Urinary bladder (tissue), 4 donors: ENCODE measurements around the gene RBM14. TPM values are rescaled to one million over a fixed set of nuclear protein-coding genes. Genes with fewer than 3 reads are reported as not detected.

Source experiments
- DNase-seq: peaks from one replicate; pipeline ENCODE4 v3.0.0-alpha.2; 2015; ENCODE audit errors: extremely low spot score
- H3K27ac ChIP-seq: one replicate; pipeline ENCODE4 v1.5.1; 2013; ENCODE audit warnings: low read depth, mild to moderate bottlenecking, moderate library complexity
- H3K36me3 ChIP-seq: one replicate; pipeline ENCODE4 v1.6.1; 2013; ENCODE audit warnings: mild to moderate bottlenecking, moderate library complexity; ENCODE audit not compliant: insufficient read depth
- H3K4me1 ChIP-seq: one replicate; pipeline ENCODE4 v1.6.1; 2013; ENCODE audit warnings: mild to moderate bottlenecking, moderate library complexity; ENCODE audit not compliant: insufficient read depth
- H3K4me3 ChIP-seq: one replicate; pipeline ENCODE4 v1.5.1; 2013; ENCODE audit warnings: low read depth, low read length
- WGBS: extraction: QIAGEN DNeasy Blood & Tissue Kit; methylation state at CpG from one replicate; pipeline ENCODE4 v1.1.7; 2013; 5-methylcytosine and 5-hydroxymethylcytosine counted together
- polyA plus RNA-seq: library from polyadenylated mRNA; stranded (reverse); fragments of 200-250 nt; gene quantifications from one replicate; pipeline ENCODE4 v1.2.3, GENCODE V29; 2013
- total RNA-seq: library from RNA; depleted of rRNA; stranded (reverse); fragments of >200 nt; gene quantifications from one replicate; pipeline ENCODE4 v1.2.3, GENCODE V29; 2014
- donor health status: healthy with polysubstance abuse.
- donor health status: healthy.

The RBM14 gene
- total and polyA plus RNA-seq, 2 donors, result 41.6 to 49.9 TPM

GRCh38 chr11:66607126-66607834 lies 9.2 kb upstream of the RBM14 start:
- 23% methylated on average over 8 of the region's 8 CpGs for WGBS
- no peak for DNase-seq
- peak overlapping the region; percentile 42 for H3K27ac ChIP-seq
- H3K4me1 ChIP-seq, result no peaks in the 10 kb centered on the region
- no peak overlapping the region for H3K4me3 ChIP-seq
- no peaks in the 10 kb centered on the region for H3K36me3 ChIP-seq

DNA sequence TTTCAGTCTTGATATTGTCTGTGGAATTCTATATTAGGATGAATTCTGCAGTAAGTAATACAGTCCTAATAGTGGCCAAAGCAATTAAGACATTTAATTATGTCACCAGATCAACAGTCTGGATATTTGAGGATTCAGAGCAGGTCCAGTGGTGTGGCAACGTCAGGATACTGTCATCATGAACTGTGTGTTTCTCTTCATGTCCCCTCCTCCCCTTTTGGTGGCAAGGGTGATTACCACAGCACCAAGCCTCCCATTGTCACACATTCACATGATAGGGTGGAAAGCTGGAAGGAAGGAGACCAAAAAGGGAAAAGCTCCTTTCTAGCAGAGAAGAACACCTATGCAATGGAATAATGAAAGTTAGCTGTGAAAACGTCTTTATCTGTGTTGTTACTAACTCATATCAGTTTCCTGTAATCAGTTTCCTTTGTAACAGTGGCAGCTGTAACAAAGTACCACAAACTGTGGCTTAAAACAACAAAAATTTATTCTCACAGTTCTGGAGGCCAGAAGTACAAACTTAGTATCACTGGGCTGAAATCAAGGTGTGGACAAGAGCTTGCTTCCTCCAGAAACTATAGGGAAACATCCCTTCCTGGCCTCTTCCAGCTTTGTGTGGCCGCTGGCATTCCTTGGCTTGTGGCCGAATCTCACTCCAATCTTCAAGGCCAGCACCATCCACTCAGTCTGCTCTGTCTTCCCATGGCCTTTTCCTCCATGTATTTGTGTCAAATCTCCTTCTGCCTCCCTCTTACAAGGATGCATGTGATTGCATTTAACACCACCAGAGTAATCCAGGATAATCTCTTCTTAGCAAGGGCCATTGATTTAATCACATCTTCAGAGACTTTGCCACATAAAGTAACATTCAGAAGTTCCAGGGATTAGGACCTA lies 6.5 kb upstream of the RBM14 start:
- 74% methylated on average over 4 of the region's 4 CpGs for WGBS
- no peak overlapping the region for H3K27ac ChIP-seq
- no peak overlapping the region for H3K4me3 ChIP-seq
- DNase-seq, result no peak
- no peaks in the 10 kb centered on the region for H3K4me1 ChIP-seq
- no peaks in the 10 kb centered on the region for H3K36me3 ChIP-seq

DNA sequence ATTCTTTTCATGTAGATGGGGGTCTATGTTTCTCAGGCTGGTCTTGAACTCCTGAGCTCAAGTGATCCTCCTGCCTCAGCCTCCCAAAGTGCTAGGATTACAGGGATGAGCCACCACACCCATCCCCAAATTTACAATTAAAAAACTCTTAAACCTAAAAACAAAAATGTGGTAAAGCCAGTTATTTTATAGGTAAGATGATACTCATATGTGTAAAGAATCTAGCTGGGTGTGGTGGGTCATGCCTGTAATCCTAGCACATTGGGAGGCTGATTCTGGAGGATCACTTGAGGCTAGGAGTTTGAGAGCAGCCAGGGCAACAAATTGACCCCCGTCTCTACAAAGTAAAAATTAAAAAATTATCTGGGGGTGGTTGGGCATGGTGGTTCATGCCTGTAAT lies 4.0 kb upstream of the RBM14 start:
- Histone ChIP-seq H3K36me3 (no peaks in the 10 kb centered on the region), H3K4me3 (no peak overlapping the region), H3K27ac (no peak overlapping the region), H3K4me1 (no peaks in the 10 kb centered on the region)
- no peak for DNase-seq
- WGBS, result 88% methylated on average over 1 of the region's 1 CpG

DNA sequence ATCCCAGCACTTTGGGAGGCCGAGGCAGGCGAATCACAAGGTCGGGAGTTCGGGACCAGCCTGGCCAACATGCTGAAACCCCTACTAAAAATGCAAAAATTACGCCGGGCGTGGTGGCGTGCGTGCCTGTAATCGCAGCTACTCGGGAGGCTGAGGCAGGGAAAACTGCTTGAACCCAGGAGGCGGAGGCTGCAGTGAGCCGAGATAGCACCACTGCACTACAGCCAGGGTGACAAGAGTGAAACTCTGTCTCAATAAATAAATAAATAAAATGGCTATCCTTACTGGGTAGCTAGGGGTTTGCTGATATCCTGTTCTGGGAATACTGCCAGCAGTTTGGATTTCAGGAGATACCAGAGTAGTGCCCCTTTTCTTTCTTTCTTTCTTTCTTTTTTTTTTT lies 2.4 kb upstream of the RBM14 start:
- no peaks in the 10 kb centered on the region for H3K4me1 ChIP-seq
- 80% methylated on average over 13 of the region's 13 CpGs for WGBS
- no peak for DNase-seq
- no peaks in the 10 kb centered on the region for H3K36me3 ChIP-seq
- H3K27ac ChIP-seq, result no peak overlapping the region
- H3K4me3 ChIP-seq, result no peak overlapping the region

DNA sequence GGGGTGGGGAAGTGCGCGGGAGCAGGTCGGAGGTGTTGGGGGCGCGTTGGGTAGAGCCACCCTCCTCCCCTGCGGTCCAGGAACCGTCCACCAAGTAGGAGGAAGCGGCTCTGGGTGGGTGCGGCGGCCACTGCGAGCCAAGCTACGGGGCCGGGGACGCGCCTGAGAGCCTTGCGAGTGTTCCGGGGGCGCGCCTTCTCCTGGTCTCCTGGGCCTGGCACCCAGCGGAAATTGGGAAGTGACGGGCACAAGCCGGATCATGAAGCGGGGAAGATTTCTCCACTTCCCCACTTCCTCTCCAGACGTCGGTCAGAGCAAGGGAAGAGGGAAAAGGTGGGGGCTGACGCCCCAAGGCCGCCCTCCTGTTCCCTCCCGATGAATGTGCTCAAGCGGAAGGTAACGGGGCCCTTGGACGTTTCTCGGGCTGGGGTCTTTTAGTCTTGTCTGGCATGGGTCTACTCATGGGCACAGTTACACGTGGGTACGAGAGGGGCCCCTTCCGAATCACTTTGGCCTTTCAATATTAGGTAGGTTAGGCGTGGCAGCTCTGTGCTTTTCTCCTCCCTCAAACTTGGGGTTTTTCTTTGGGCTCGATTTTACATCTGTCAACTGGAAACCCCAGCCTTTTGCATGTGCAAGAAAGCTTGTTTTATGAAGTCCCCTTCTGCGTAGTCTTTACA lies 865 bp downstream of the RBM14 start:
- H3K4me1 ChIP-seq, result no peaks in the 10 kb centered on the region
- WGBS, result under 1% methylated on average over 38 of the region's 38 CpGs

GRCh38 chr11:66619080-66619554 lies 2.7 kb downstream of the RBM14 start:
- peak; percentile 55 for DNase-seq
- no peaks in the 10 kb centered on the region for H3K4me1 ChIP-seq
- H3K27ac ChIP-seq, result peak overlapping the region; percentile 73
- WGBS, result 19% methylated on average over 4 of the region's 4 CpGs
- H3K36me3 ChIP-seq, result no peaks in the 10 kb centered on the region
- H3K4me3 ChIP-seq, result peak overlapping the region; percentile 85

More for the DNA sequence above, 865 bp downstream of the RBM14 start:
- H3K27ac ChIP-seq, result peak overlapping the region; percentile 93
- H3K4me3 ChIP-seq, result peak overlapping the region; percentile 85
- no peak for DNase-seq
- no peaks in the 10 kb centered on the region for H3K36me3 ChIP-seq

DNA sequence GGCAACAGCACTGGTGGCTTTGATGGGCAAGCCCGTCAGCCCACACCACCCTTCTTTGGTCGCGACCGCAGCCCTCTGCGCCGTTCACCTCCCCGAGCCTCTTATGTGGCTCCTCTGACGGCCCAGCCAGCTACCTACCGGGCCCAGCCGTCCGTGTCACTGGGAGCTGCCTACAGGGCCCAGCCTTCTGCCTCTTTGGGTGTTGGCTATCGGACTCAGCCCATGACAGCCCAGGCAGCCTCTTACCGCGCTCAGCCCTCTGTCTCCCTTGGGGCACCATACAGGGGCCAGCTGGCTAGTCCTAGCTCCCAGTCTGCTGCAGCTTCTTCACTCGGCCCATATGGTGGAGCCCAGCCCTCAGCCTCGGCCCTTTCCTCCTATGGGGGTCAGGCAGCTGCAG lies 8.0 kb downstream of the RBM14 start:
- Histone ChIP-seq H3K4me1 (no peaks in the 10 kb centered on the region), H3K27ac (no peak overlapping the region), H3K36me3 (peaks cover 11% of the 10 kb centered on the region), H3K4me3 (no peak overlapping the region)
- no peak for DNase-seq
- 85% methylated on average over 16 of the region's 16 CpGs for WGBS

GRCh38 chr11:66625041-66625751 lies 8.8 kb downstream of the RBM14 start:
- Histone ChIP-seq H3K27ac (no peak overlapping the region), H3K36me3 (peaks cover 11% of the 10 kb centered on the region), H3K4me1 (no peaks in the 10 kb centered on the region), H3K4me3 (no peak overlapping the region)
- 94% methylated on average over 26 of the region's 26 CpGs for WGBS
- DNase-seq, result no peak

- Histone ChIP-seq H3K27ac (no peak overlapping the region), H3K4me3 (no peak overlapping the region), H3K36me3 (peaks cover 11% of the 10 kb centered on the region), H3K4me1 (no peaks in the 10 kb centered on the region)
- DNase-seq, result no peak
- WGBS, result 81% methylated on average over 9 of the region's 9 CpGs
These were observed 9.3 kb downstream of the RBM14 start for GRCh38 chr11:66625752-66626149.

GRCh38 chr11:66626382-66626781 lies 10.0 kb downstream of the RBM14 start:
- no peak for DNase-seq
- H3K36me3 ChIP-seq, result peaks cover 11% of the 10 kb centered on the region
- 96% methylated on average over 25 of the region's 25 CpGs for WGBS
- H3K27ac ChIP-seq, result no peak overlapping the region
- H3K4me3 ChIP-seq, result no peak overlapping the region
- no peaks in the 10 kb centered on the region for H3K4me1 ChIP-seq

DNA sequence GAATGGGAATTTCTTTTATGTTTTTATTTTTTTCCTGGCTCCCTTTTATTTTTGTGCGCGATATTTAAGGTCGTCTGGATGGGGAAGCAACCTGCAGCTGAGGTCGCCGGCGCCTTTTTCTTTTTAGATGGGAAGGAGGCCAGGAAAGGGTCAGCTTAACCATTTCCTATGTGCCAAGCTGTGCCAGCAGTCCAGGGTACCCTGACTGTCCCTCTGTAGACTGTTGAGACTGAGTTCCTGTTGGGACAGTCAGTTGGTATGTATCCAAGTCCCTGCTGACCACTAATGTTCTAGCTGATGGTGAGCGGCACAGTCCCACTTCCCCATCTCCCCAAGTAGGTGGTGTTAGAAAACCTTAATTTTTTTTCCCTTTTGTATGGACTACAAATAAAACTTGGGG lies 10.5 kb downstream of the RBM14 start:
- Histone ChIP-seq H3K4me3 (no peak overlapping the region), H3K4me1 (no peaks in the 10 kb centered on the region), H3K27ac (no peak overlapping the region), H3K36me3 (peaks cover 11% of the 10 kb centered on the region)
- DNase-seq, result no peak
- WGBS, result 88% methylated on average over 7 of the region's 7 CpGs

DNA sequence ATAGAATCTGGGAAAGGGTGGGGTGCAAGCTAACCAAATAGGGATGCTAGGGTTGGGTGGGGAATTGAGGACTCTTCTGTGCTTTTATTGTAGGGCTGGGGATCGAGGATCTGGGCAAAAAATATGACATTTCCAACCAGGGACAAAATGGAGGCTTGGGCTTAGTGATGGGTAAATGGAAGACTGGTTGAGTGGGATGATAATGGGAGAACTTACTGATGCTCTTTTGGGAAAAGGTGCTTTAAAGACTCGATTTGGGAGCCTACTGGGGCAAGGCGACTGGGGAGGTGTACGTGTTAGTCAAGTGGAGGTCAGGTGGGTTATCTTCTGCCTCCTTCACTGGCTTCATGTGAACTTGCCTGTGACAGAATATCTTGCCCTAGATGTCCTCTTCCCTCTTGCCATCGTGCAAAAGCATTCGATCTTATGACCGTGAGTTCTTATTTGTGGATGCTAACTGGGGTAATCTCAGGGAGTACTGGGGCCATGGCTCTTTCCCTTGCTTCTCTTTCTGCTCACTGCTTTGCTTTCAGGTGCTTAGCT lies 11.7 kb downstream of the RBM14 start:
- 95% methylated on average over 7 of the region's 7 CpGs for WGBS
- H3K27ac ChIP-seq, result no peak overlapping the region
- no peaks in the 10 kb centered on the region for H3K4me1 ChIP-seq
- no peak for DNase-seq
- peaks cover 11% of the 10 kb centered on the region for H3K36me3 ChIP-seq
- no peak overlapping the region for H3K4me3 ChIP-seq

- Histone ChIP-seq H3K4me3 (no peak overlapping the region), H3K4me1 (no peaks in the 10 kb centered on the region), H3K27ac (no peak overlapping the region), H3K36me3 (peaks cover 11% of the 10 kb centered on the region)
- WGBS, result 83% methylated on average over 2 of the region's 2 CpGs
- no peak for DNase-seq
These were observed 12.9 kb downstream of the RBM14 start for GRCh38 chr11:66629356-66629755.
